ENCODE measurements around the gene EXOC3. TPM values are rescaled to one million over a fixed set of nuclear protein-coding genes. Genes with fewer than 3 reads are reported as not detected.

The EXOC3 gene
- total RNA-seq, 1 donor from 2014 or later: 64.6 TPM

- no peak for DNase-seq (ENCODE audit: extremely low spot score, unreplicated experiment)
- Mint-ChIP-seq H3K27ac (no peak overlapping the region), H3K36me3 (no peaks in the 10 kb centered on the region), H3K4me3 (no peak overlapping the region), H3K4me1 (ENCODE audit: unreplicated experiment) (peaks cover 5% of the 10 kb centered on the region), H3K9me3 (no peaks in the 10 kb centered on the region), H3K27me3 (peaks cover 12% of the 10 kb centered on the region)
- TF ChIP-seq CTCF (conservative IDR thresholded peaks at IDR 0.05): no peak
These were observed 46.0 kb downstream of the EXOC3 start for GRCh38 chr5:488744-489688.

DNA sequence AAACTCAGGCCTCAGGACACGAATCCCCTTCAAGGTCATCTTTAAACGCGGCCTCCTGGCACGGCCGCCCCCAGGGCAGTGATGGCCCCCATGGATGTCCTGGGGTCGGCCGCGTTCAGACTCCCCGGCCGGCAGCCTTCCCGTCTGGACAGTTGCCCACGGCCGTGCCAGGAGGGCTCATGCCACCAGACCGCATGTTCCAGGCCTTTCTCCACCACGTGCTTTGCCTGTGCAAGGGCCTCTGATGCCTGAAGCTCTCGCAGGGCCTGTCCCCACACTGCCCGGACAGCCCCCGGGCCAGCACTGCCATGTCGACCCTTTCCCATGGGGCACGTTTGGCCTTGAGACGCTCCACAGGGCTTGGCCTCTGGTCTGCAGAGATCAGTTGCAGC lies 46.7 kb downstream of the EXOC3 start:
- Mint-ChIP-seq H3K27ac (no peak overlapping the region), H3K36me3 (no peaks in the 10 kb centered on the region), H3K4me3 (no peak overlapping the region), H3K9me3 (no peaks in the 10 kb centered on the region), H3K4me1 (ENCODE audit: unreplicated experiment) (peaks cover 5% of the 10 kb centered on the region), H3K27me3 (peaks cover 16% of the 10 kb centered on the region)
- TF ChIP-seq CTCF (conservative IDR thresholded peaks at IDR 0.05): no peak
- DNase-seq (ENCODE audit: extremely low spot score, unreplicated experiment): no peak

- Mint-ChIP-seq H3K27me3 (peaks cover 19% of the 10 kb centered on the region), H3K4me1 (ENCODE audit: unreplicated experiment) (peaks cover 5% of the 10 kb centered on the region), H3K4me3 (no peak overlapping the region), H3K27ac (no peak overlapping the region), H3K9me3 (no peaks in the 10 kb centered on the region), H3K36me3 (no peaks in the 10 kb centered on the region)
- no peak for DNase-seq (ENCODE audit: extremely low spot score, unreplicated experiment)
- TF ChIP-seq CTCF (conservative IDR thresholded peaks at IDR 0.05): no peak
These were observed 47.4 kb downstream of the EXOC3 start for GRCh38 chr5:490116-491106.

GRCh38 chr5:491119-491855 lies 48.3 kb downstream of the EXOC3 start:
- no peak overlapping the region for H3K4me3 Mint-ChIP-seq
- no peaks in the 10 kb centered on the region for H3K9me3 Mint-ChIP-seq
- H3K4me1 Mint-ChIP-seq (ENCODE audit: unreplicated experiment): peaks cover 5% of the 10 kb centered on the region
- no peak for TF ChIP-seq CTCF (conservative IDR thresholded peaks at IDR 0.05)
- peaks cover 25% of the 10 kb centered on the region for H3K27me3 Mint-ChIP-seq
- no peak for DNase-seq (ENCODE audit: extremely low spot score, unreplicated experiment)
- H3K27ac Mint-ChIP-seq: no peak overlapping the region
- H3K36me3 Mint-ChIP-seq: no peaks in the 10 kb centered on the region

GRCh38 chr5:491856-492155 lies 48.8 kb downstream of the EXOC3 start:
- H3K27ac Mint-ChIP-seq: no peak overlapping the region
- H3K36me3 Mint-ChIP-seq: no peaks in the 10 kb centered on the region
- H3K4me1 Mint-ChIP-seq (ENCODE audit: unreplicated experiment): peaks cover 5% of the 10 kb centered on the region
- no peaks in the 10 kb centered on the region for H3K9me3 Mint-ChIP-seq
- no peak for TF ChIP-seq CTCF (conservative IDR thresholded peaks at IDR 0.05)
- H3K27me3 Mint-ChIP-seq: peaks cover 30% of the 10 kb centered on the region
- DNase-seq (ENCODE audit: extremely low spot score, unreplicated experiment): no peak
- H3K4me3 Mint-ChIP-seq: no peak overlapping the region
